ENCODE measurements around the gene CHD6. TPM values are rescaled to one million over a fixed set of nuclear protein-coding genes. Genes with fewer than 3 reads are reported as not detected.

CHD6 gene
- total RNA-seq, 4 donors from 2014 or later = 18.5 to 49.3 (median 28.7) TPM

GRCh38 chr20:41394931-41395666 lies 223.1 kb downstream of the CHD6 start:
- TF ChIP-seq CTCF (IDR thresholded peaks at IDR 0.05) = no peak
- ATAC-seq (ENCODE audit: low FRiP score) = no peak
- no peak for DNase-seq (ENCODE audit: low spot score)

- DNase-seq (ENCODE audit: low spot score) (no peak), ATAC-seq (ENCODE audit: low FRiP score) (no peak)
- no peak for TF ChIP-seq CTCF (IDR thresholded peaks at IDR 0.05)
These were observed 224.1 kb downstream of the CHD6 start for GRCh38 chr20:41394081-41394480.

- ATAC-seq (ENCODE audit: low FRiP score) = no peak
- TF ChIP-seq CTCF (IDR thresholded peaks at IDR 0.05) = no peak
These were observed 224.5 kb downstream of the CHD6 start for GRCh38 chr20:41393705-41394066.

GRCh38 chr20:41392871-41393704 lies 225.1 kb downstream of the CHD6 start:
- ATAC-seq (ENCODE audit: low FRiP score) = no peak

More at GRCh38 chr20:41393705-41394066, 224.5 kb downstream of the CHD6 start:
- no peak for DNase-seq (ENCODE audit: low spot score)

GRCh38 chr20:41392295-41392694 lies 225.9 kb downstream of the CHD6 start:
- TF ChIP-seq CTCF (IDR thresholded peaks at IDR 0.05) = no peak
- DNase-seq (ENCODE audit: low spot score) (no peak), ATAC-seq (ENCODE audit: low FRiP score) (no peak)

More at GRCh38 chr20:41392871-41393704, 225.1 kb downstream of the CHD6 start:
- DNase-seq (ENCODE audit: low spot score) = no peak
- no peak for TF ChIP-seq CTCF (IDR thresholded peaks at IDR 0.05)

- TF ChIP-seq CTCF (IDR thresholded peaks at IDR 0.05) = no peak
- ATAC-seq (ENCODE audit: low FRiP score) (no peak), DNase-seq (ENCODE audit: low spot score) (no peak)
These were observed 226.6 kb downstream of the CHD6 start for GRCh38 chr20:41391587-41392001.
